Measurements from ENCODE around the gene BUD31.
A peak's percentile ranks its signal among the peaks of the same experiment; 100 is the strongest.
"Not testable (repeated sequence)": the region's sequence is repeated elsewhere in the genome, so short reads cannot be mapped to it uniquely, and the experiment has no call there.

The BUD31 gene

DNA sequence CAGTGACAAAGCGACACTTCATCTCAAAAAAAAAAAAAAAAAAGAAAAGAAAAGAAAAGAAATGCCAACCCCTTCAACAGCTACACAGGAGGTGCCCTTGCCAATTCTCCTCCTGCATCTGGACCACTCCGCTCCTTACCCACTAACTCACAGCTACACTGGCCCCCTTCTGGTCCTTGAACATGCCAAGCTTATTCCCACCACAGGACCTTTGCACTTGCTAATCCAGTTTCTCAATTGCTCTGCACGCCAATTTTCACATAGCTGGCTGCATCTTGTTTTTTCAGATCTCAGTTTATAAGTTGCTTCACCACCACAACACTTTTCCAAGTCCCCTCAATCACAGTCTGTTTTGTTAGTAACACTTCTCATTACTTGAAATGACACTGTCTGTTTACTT is 5.9 kb upstream of the BUD31 start:
- no peak for DNase-seq

- no peak for DNase-seq
Measured at GRCh38 chr7:99403764-99404163, 5.0 kb upstream of the BUD31 start.

- DNase-seq = no peak
Measured at GRCh38 chr7:99404235-99404976, 4.4 kb upstream of the BUD31 start.

GRCh38 chr7:99404977-99405320 is 3.8 kb upstream of the BUD31 start:
- no peak for DNase-seq

GRCh38 chr7:99406557-99406956 is 2.2 kb upstream of the BUD31 start:
- DNase-seq = no peak

GRCh38 chr7:99407872-99408378 is 844 bp upstream of the BUD31 start:
- peak; percentile 42 for DNase-seq

- no peak for DNase-seq
Measured at GRCh38 chr7:99409192-99409572, 413 bp downstream of the BUD31 start.

- DNase-seq = peak; percentile 25
Measured at GRCh38 chr7:99409806-99410205, 1.0 kb downstream of the BUD31 start.

GRCh38 chr7:99410635-99411034 is 1.9 kb downstream of the BUD31 start:
- no peak for DNase-seq

DNA sequence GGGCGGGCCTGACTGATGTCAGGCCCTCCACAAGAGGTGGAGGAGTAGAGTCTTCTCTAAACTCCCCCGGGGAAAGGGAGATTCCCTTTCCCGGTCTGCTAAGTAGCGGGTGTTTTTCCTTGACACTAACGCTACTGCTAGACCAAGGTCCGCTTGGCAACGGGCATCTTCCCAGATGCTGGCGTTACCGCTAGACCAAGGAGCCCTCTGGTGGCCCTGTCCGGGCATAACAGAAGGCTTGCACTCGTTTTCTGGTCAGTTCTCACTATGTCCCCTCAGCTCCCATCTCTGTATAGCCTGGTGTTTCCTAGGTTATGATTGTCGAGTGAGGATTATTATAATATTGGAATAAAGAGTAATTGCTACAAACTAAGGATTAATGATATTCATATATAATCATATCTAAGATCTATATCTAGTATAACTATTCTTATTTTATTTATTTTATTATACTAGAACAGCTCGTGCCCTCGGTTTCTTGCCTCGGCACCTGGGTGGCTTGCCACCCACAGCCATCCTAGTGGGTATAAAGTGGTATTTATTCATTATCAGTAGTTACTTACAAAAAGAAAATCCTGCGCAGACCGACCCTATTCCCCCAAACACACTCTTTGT is 6.9 kb downstream of the BUD31 start:
- DNase-seq = peak; percentile 28

DNA sequence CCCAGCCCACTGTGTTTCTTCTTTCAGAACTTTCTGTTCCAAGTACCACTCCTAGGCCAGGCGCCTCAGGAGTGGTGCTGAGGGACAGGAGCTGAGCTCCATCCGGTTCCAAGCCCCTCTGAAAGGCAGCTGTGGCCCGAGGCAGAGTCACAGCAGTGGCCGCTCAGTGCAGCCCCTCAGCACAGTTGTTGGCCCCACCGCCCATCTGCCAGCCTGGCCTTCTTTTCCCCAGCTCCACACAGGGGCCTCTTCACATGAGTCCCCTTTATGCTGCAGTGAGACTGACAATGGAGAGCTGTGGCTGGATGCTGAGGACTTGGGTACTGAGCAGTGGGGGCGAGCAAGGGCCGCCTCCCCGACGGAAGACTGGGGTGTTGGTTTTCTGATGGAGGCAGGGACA is 9.5 kb downstream of the BUD31 start:
- DNase-seq = no peak

GRCh38 chr7:99419323-99420021 is 10.7 kb downstream of the BUD31 start:
- DNase-seq = no peak

DNA sequence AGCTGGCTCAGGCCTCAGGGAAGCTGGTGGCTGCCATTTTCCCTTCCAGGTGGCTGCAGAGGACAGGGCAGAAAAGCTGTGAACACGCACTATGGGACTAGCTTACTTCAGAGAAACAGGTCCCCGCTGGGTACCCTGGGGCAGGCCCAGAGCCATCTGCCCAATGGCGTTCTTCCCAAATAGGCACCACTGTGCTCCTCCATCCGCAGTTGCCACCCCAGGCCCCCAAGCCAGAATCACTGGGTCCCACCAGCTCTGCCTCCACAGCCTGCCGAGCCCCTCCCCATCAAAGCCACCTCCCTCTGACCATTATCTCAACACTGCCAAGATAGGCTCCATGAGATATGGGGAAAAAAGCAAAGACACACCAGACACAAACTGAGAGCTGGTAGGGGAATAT is 11.4 kb downstream of the BUD31 start:
- DNase-seq = no peak

DNA sequence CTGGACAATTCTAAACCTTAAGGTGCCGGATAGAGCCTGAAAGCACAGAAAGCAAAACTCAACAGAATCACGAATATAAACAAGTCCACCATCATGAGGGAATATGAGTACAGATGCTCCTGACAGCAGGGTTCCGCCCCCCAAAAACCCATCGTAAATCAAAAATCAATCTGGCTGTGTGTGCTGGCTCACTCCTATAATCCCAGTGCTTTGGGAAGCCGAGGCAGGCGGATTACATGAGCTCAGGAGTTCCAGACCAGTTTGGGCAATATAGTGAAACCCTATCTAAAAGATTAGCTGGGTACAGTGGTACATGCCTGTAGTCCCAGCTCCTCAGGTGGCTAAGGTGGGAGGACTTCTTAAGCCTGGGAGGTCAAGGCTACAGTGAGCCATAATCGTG is 12.2 kb downstream of the BUD31 start:
- DNase-seq = no peak

DNA sequence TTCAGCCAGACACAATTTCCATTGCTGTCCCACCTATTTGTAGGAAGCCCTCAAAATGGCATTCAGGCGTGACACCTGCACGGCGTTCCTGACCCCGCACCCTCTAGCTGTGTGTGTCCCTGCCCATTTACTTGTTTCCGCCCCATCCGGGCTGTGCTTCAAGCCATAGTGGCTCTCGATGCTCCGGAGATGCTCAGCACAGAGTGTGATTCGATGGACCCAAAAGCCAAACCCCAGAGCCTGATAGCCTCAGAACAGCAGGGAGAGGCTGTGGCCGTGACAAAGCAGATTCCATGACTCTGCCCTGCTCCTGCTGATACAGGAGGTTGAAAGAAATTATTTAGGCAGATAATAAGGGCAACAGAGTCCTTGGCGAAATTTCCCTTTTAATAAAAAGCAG is 13.4 kb downstream of the BUD31 start:
- DNase-seq = no peak

DNA sequence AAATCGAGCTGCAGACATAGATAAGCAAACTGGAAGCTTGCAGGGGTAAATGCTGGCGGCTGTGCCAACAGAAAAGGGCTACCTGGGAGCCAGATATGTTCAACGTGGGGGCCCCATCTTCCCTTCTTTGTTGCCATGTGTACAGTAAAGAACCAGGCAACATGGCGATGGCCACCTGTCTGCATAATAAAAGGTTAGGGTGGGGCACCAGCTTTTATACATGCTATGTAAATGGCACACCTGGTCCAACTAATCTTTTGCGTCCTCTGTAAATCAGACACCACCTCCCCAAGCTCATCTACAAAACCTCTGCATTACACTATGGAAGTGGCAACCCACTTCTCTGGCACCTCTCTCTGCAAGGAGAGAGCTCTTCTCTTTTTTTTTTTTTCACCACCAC is 13.9 kb downstream of the BUD31 start:
- DNase-seq = no peak

DNA sequence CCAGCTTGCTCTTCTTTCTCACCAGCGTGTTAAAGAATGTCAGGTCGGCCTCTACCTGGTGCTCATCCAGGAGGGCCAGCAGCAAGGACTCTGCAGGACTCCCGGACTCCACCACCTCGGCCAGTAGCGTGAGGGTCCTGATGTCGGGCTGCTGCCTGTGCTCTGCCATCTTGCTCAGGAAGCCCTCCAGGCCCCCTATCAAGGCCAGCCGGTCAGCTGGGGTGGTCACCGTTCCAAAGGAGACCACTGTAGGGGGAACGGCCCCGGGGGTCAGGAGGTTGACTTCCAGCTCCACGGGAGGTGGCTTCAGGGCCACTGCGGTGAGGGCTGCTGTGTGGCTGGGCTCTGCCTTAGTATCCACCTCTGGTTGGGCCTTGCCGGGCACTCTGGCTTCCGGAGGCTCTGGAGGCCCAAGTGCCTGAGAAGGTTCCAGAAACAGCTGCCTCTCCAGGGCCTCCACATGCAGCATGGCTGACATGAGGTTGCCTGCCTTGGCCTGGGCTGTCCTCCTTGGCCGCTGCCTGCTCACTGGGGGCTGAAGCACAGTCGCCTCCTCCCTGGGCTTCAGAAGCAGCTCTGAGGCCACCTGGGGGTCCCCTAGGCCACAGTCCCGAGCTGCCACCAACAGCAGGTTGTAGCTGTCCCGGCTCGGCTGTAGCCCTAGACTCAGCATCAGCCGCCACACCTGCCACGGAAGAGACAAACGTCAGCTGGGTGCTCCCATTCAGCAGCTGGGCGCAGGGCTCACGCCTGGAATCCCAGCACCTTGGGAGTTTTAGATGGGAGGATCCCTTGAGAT is 16.4 kb downstream of the BUD31 start:
- DNase-seq = no peak

GRCh38 chr7:99428972-99429566 is 20.3 kb downstream of the BUD31 start:
- DNase-seq = no peak

DNA sequence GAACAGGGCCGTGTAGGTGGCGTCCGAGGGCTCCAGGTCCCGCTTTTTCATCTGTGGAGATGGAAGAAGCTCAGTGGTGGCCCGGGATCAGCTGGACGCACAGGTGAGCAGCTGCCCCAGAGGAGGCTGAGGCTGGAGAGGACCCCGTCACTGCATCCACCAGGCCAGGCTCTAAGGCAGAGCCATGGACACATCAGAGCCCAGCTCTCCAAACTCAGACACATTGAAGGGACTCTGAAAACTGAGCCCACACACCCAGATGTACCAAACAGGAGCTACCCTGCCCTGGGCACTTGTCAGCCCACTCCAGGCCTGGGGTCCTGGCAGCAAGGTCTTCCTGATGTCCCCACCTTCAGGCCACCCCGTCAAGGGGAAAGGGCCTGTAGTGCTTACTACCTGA is 21.0 kb downstream of the BUD31 start:
- no peak for DNase-seq

DNA sequence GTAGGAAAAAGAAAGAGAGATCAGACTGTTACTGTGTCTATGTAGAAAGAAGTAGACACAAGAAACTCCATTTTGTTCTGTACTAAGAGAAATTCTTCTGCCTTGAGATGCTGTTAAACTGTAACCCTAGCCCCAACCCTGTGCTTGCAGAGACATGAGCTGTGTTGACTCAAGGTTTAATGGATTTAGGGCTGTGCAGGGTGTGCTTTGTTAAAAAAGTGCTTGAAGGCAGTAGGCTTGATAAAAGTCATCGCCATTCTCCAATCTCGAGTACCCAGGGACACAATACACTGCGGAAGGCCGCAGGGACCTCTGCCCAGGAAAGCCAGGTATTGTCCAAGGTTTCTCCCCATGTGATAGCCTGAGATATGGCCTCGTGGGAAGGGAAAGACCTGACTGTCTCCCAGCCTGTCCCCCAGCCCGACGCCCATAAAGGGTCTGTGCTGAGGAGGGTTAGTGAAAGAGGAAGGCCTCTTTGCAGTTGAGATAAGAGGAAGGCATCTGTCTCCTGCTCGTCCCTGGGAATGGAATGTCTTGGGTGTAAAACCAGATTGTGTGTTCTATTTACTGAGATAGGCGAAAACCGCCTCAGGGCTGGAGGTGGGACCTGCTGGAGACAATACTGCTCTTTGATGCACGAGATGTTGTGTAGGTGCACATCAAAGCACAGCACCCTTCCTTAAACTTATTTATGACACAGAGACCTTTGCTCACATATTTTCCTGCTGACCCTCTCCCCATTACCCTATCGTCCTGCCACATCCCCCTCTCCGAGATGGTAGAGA is 23.2 kb downstream of the BUD31 start:
- DNase-seq = not testable (repeated sequence)

- no peak for DNase-seq
Measured at GRCh38 chr7:99433158-99433557, 24.4 kb downstream of the BUD31 start.

GRCh38 chr7:99437946-99438572 is 29.3 kb downstream of the BUD31 start:
- DNase-seq = peak; percentile 16
